ENCODE data around the gene RRAGC. TPM values are rescaled to one million over a fixed set of nuclear protein-coding genes. Genes with fewer than 3 reads are reported as not detected.

The RRAGC gene
- polyA plus RNA-seq, 3 donors = 6.6 to 10.4 (median 8.0) TPM

DNA sequence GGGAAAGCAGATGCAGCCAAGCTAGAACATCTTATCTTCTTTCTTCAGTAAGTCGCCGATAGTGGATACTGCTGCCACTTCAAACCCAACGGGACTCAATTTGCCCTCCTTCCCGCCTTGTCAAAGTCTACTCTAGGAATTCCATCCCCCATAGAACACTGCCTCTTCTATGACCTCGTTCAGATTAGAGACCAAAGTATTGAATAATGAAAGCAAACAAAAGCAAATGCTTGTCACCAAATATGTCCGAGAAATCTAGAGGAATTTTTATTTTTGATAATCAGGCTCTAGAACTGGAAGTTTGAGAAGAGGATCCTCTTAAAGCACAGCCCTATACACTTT is 853 bp upstream of the RRAGC start:
- Mint-ChIP-seq H3K9me3 (no peaks in the 10 kb centered on the region), H3K27ac (peak overlapping the region; percentile 86 to 97 (median 92)), H3K27me3 (ENCODE audit: low read depth in 3 of 3) (peaks cover 0 to 1% (median 0%) of the 10 kb centered on the region in 3 donors), H3K36me3 (peaks cover 32 to 33% of the 10 kb centered on the region in 2 donors), H3K4me3 (peak overlapping the region; percentile 91 to 99), H3K4me1 (peaks cover 42% of the 10 kb centered on the region)
- Histone ChIP-seq H3K36me3 (replicated peaks in 1 of 2; ENCODE audit: control insufficient read depth in 1 of 2, insufficient read depth in 2 of 2, low read length in 2 of 2) (peaks cover 32 to 53% of the 10 kb centered on the region in 2 donors), H3K9ac (ENCODE audit: insufficient read depth, low read length, poor library complexity, severe bottlenecking) (peak overlapping the region; percentile 89), H3K27ac (ENCODE audit: low read depth in 1 of 2, low read length in 2 of 2) (peak overlapping the region in 1 of 2 donors; percentile 89), H3K79me2 (ENCODE audit: insufficient read depth, low read length) (peaks cover 80% of the 10 kb centered on the region), H3K9me3 (replicated peaks in 1 of 2; ENCODE audit: control insufficient read depth in 1 of 2, insufficient read depth in 1 of 2, low read length in 2 of 2) (no peaks in the 10 kb centered on the region), H3K4me1 (ENCODE audit: control insufficient read depth in 1 of 2, insufficient read depth in 2 of 2, low read length in 2 of 2) (peaks cover 24 to 33% of the 10 kb centered on the region in 2 donors), H4K20me1 (ENCODE audit: insufficient read depth, low read length) (peaks cover 33% of the 10 kb centered on the region), H3K27me3 (ENCODE audit: control insufficient read depth in 2 of 2, insufficient read depth in 2 of 2, low read length in 2 of 2) (no peaks in the 10 kb centered on the region), H2AFZ (ENCODE audit: insufficient read depth, low read depth, low read length, poor library complexity, severe bottlenecking) (peak overlapping the region; percentile 99), H3K4me2 (replicated peaks; ENCODE audit: extremely low read depth, low read length, poor library complexity, severe bottlenecking) (peak overlapping the region; percentile 91), H3K4me3 (replicated peaks in 1 of 3; ENCODE audit: low read depth in 2 of 3, low read length in 3 of 3) (peak overlapping the region; percentile 70 to 99 (median 93))
- TF ChIP-seq, protein P1, sequence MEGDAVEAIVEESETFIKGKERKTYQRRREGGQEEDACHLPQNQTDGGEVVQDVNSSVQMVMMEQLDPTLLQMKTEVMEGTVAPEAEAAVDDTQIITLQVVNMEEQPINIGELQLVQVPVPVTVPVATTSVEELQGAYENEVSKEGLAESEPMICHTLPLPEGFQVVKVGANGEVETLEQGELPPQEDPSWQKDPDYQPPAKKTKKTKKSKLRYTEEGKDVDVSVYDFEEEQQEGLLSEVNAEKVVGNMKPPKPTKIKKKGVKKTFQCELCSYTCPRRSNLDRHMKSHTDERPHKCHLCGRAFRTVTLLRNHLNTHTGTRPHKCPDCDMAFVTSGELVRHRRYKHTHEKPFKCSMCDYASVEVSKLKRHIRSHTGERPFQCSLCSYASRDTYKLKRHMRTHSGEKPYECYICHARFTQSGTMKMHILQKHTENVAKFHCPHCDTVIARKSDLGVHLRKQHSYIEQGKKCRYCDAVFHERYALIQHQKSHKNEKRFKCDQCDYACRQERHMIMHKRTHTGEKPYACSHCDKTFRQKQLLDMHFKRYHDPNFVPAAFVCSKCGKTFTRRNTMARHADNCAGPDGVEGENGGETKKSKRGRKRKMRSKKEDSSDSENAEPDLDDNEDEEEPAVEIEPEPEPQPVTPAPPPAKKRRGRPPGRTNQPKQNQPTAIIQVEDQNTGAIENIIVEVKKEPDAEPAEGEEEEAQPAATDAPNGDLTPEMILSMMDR (IDR thresholded peaks at IDR 0.05) = no peak
- intact Hi-C loops (cut with micrococcal nuclease) = loop anchor here in 1 of 2 donors (1.0 kb wide), 1 partner anchor 12 kb away; no protein-coding TSS in a partner anchor
- DNase-seq = no peak
- WGBS (ENCODE audit: insufficient coverage) = 4% methylated on average over 4 of the region's 6 CpGs

DNA sequence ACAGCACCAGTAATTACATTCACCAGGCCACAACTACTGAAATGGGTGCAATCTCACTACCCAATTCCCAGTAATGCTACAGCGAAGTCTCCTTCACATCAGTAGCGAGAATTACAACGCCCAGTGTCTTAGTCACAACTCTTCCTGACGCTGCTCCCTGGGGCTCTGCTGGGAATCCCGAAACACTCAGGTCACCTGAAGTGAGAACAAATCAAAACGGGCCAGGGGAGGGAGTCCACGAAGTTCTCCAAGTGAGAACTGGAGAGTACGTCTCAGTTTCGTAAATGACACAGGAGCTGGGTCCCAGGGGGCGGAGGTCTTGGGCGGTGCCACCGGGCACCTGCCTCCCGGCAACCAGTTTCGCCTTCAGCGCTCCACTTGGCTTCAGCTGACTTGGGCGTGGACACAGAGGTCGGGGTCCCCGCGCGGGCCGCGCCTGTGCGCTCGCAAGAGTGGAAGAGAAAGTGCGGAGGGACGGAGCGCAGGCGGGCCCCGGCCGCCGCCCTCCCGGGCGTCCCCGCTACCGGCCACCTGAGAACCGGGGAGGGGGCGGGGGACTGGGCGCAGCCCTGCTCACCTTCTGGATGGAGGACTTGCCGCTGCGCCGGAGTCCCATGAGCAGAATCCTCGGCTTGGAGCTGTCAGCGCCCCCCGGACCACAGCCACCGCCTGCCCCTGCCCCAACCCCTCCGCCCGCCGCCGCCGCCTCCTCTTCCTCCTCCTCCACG is 575 bp downstream of the RRAGC start:
- peaks cover 45% of the 10 kb centered on the region for H4K20me1 ChIP-seq (ENCODE audit: insufficient read depth, low read length)
- peak overlapping the region; percentile 89 for H3K9ac ChIP-seq (ENCODE audit: insufficient read depth, low read length, poor library complexity, severe bottlenecking)
- H3K27me3 Mint-ChIP-seq (ENCODE audit: low read depth in 3 of 3) = peaks cover 0 to 2% (median 0%) of the 10 kb centered on the region in 3 donors
- H3K9me3 ChIP-seq (replicated peaks in 1 of 2; ENCODE audit: control insufficient read depth in 1 of 2, insufficient read depth in 1 of 2, low read length in 2 of 2) = no peaks in the 10 kb centered on the region
- peaks cover 24 to 33% of the 10 kb centered on the region in 2 donors for H3K4me1 ChIP-seq (ENCODE audit: control insufficient read depth in 1 of 2, insufficient read depth in 2 of 2, low read length in 2 of 2)
- H2AFZ ChIP-seq (ENCODE audit: insufficient read depth, low read depth, low read length, poor library complexity, severe bottlenecking) = peak overlapping the region; percentile 99
- H3K79me2 ChIP-seq (ENCODE audit: insufficient read depth, low read length) = peaks cover 77% of the 10 kb centered on the region
- H3K27ac Mint-ChIP-seq = peak overlapping the region; percentile 89 to 96 (median 93)
- H3K9me3 Mint-ChIP-seq = no peaks in the 10 kb centered on the region
- H3K36me3 Mint-ChIP-seq = peaks cover 32 to 38% of the 10 kb centered on the region in 2 donors
- H3K4me3 ChIP-seq (replicated peaks in 1 of 3; ENCODE audit: low read depth in 2 of 3, low read length in 3 of 3) = peak overlapping the region; percentile 61 to 95 (median 93)
- TF ChIP-seq, protein P1 (IDR thresholded peaks at IDR 0.05) = no peak
- no peaks in the 10 kb centered on the region for H3K27me3 ChIP-seq (ENCODE audit: control insufficient read depth in 2 of 2, insufficient read depth in 2 of 2, low read length in 2 of 2)
- H3K4me3 Mint-ChIP-seq = peak overlapping the region; percentile 91 to 97
- peak overlapping the region; percentile 56 to 90 for H3K27ac ChIP-seq (ENCODE audit: low read depth in 1 of 2, low read length in 2 of 2)
- peaks cover 32 to 53% of the 10 kb centered on the region in 2 donors for H3K36me3 ChIP-seq (replicated peaks in 1 of 2; ENCODE audit: control insufficient read depth in 1 of 2, insufficient read depth in 2 of 2, low read length in 2 of 2)
- peak overlapping the region; percentile 91 for H3K4me2 ChIP-seq (replicated peaks; ENCODE audit: extremely low read depth, low read length, poor library complexity, severe bottlenecking)
- peak; percentile 22 to 79 (median 26) for DNase-seq
- 0% methylated on average over 41 of the region's 51 CpGs for WGBS (ENCODE audit: insufficient coverage)
- intact Hi-C loops (cut with micrococcal nuclease) = loop anchor here in 1 of 2 donors (2.0 kb wide), 1 partner anchor 132 kb away; the partner anchor contains the start of gene AKIRIN1
- peaks cover 42% of the 10 kb centered on the region for H3K4me1 Mint-ChIP-seq
